Pons (tissue), 1 donor: ENCODE data around the gene SYT6.
A peak's percentile ranks its signal among the peaks of the same experiment; 100 is the strongest.

Experiments used
- DNase-seq: peaks from one replicate; pipeline ENCODE4 v3.0.0-alpha.2; 2016; ENCODE audit warnings: low spot score

The SYT6 gene

GRCh38 chr1:114118351-114118990 is 35.2 kb downstream of the SYT6 start:
- DNase-seq: no peak

- DNase-seq: no peak
These were observed 36.0 kb downstream of the SYT6 start for GRCh38 chr1:114117654-114118053.

GRCh38 chr1:114116086-114116485 is 37.6 kb downstream of the SYT6 start:
- DNase-seq: no peak

- DNase-seq: no peak
These were observed 39.2 kb downstream of the SYT6 start for GRCh38 chr1:114114185-114115094.

- DNase-seq: peak; percentile 76
These were observed 40.1 kb downstream of the SYT6 start for GRCh38 chr1:114113411-114114184.

GRCh38 chr1:114112775-114113174 is 40.9 kb downstream of the SYT6 start:
- DNase-seq: no peak

- DNase-seq: no peak
These were observed 41.7 kb downstream of the SYT6 start for GRCh38 chr1:114111731-114112641.

GRCh38 chr1:114109981-114110380 is 43.7 kb downstream of the SYT6 start:
- no peak for DNase-seq

GRCh38 chr1:114108751-114109255 is 44.9 kb downstream of the SYT6 start:
- DNase-seq: peak; percentile 45

GRCh38 chr1:114107474-114108435 is 45.9 kb downstream of the SYT6 start:
- no peak for DNase-seq

GRCh38 chr1:114105421-114105979 is 48.2 kb downstream of the SYT6 start:
- no peak for DNase-seq

- DNase-seq: no peak
These were observed 48.7 kb downstream of the SYT6 start for GRCh38 chr1:114104949-114105348.

- no peak for DNase-seq
These were observed 49.7 kb downstream of the SYT6 start for GRCh38 chr1:114103992-114104391.

GRCh38 chr1:114102136-114102535 is 51.5 kb downstream of the SYT6 start:
- DNase-seq: no peak

GRCh38 chr1:114100148-114100547 is 53.5 kb downstream of the SYT6 start:
- no peak for DNase-seq

GRCh38 chr1:114099268-114099667 is 54.4 kb downstream of the SYT6 start:
- no peak for DNase-seq

GRCh38 chr1:114097109-114097508 is 56.6 kb downstream of the SYT6 start:
- DNase-seq: no peak

- no peak for DNase-seq
These were observed 59.0 kb downstream of the SYT6 start for GRCh38 chr1:114094675-114095074.

- no peak for DNase-seq
These were observed 59.4 kb downstream of the SYT6 start for GRCh38 chr1:114094363-114094634.
